Adrenal gland (tissue), 12 donors: ENCODE measurements around the gene PLXNA1. TPM values are rescaled to one million over a fixed set of nuclear protein-coding genes. Genes with fewer than 3 reads are reported as not detected.

Experiments used
- DNase-seq, 7 donors: peaks; one replicate each; pipeline ENCODE4 v3.0.0-alpha.2; 2019 to 2020
- H3K27ac ChIP-seq, 5 donors: fragments of 200-600 bp; sonication (generic) in 4 of 5; 1 replicate in 3 of 5; 2 replicates in 2 of 5; pipeline versions ENCODE4 v1.5.1 to v1.8.0; 2016 to 2020; ENCODE audit warnings: mild to moderate bottlenecking in 1 of 5
- H3K27me3 ChIP-seq: fragments of 200-600 bp; 2 replicates; pipeline ENCODE4 v1.8.0; 2021
- H3K36me3 ChIP-seq, 2 donors: fragments of 200-600 bp; replicated peaks in 1 of 2; 1 replicate in 1 of 2; 2 replicates in 1 of 2; pipeline versions ENCODE4 v1.5.1 to v1.8.0; 2018 to 2022
- H3K4me1 ChIP-seq, 2 donors: fragments of 200-600 bp; replicated peaks in 1 of 2; 1 replicate in 1 of 2; 2 replicates in 1 of 2; pipeline versions ENCODE4 v1.5.1 to v1.8.0; 2018 to 2021
- H3K4me3 ChIP-seq, 4 donors: fragments of 200-600 bp; sonication (generic) in 3 of 4; one replicate each; pipeline ENCODE4 v1.5.1; 2016 to 2018
- H3K9me3 ChIP-seq, 3 donors: fragments of 200-600 bp; sonication (generic) in 1 of 3; replicated peaks in 1 of 3; 1 replicate in 2 of 3; 2 replicates in 1 of 3; pipeline versions ENCODE4 v1.5.1 to v1.8.0; 2016 to 2021
- POLR2A ChIP-seq, 2 donors: fragments of 450-650 bp; IDR thresholded peaks; one replicate each; pipeline ENCODE4 v1.6.1; 2017; ENCODE audit warnings: antibody characterized with exemption in 2 of 2, mild to moderate bottlenecking in 2 of 2, moderate library complexity in 1 of 2
- WGBS, 4 donors: extraction: QIAGEN DNeasy Blood & Tissue Kit in 2 of 4; methylation state at CpG; one replicate each; pipeline versions ENCODE4 v1.1.5 to v1.1.7; 2013 to 2017; 5-methylcytosine and 5-hydroxymethylcytosine counted together
- intact Hi-C, 2 donors: fragments of 100-400 bp; cut with DNase I; formaldehyde crosslinking; loops; one replicate each; pipeline versions ENCODE4 v1.14.1 to v1.15.0; 2022 to 2023
- polyA plus RNA-seq, 3 donors: library from polyadenylated mRNA; stranded (reverse); fragments of 200-250 nt in 2 of 3; fragments of 350-450 nt in 1 of 3; fragmentation: Illumina TruSeq in 1 of 3; extraction: RNeasy Lipid Tissue Mini Kit (QIAGEN cat#74804) in 1 of 3; gene quantifications; one replicate each; pipeline ENCODE4 v1.2.3, GENCODE V29; 2013 to 2014
- total RNA-seq, 9 donors: library from RNA; depleted of rRNA in 4 of 9; stranded (reverse); fragments of >200 nt in 4 of 9; fragments of 120-200 nt in 1 of 9; fragmentation: NEBNext Ultra II Directional in 1 of 9; extraction: Animal tissue kit (Norgen Biotek cat#: 25700) in 1 of 9; gene quantifications; one replicate each; pipeline versions ENCODE4 v1.1.0 to v1.2.4, GENCODE V29; 2013 to 2023
- TF ChIP-seq, protein P1 (sequence below), 6 experiments: fragments of 450-650 bp in 4 of 6; fragments of 200-600 bp in 2 of 6; sonication (generic) in 1 of 6; IDR thresholded peaks; 1 replicate in 5 of 6; 2 replicates in 1 of 6; pipeline versions ENCODE4 v1.5.1 to v1.8.0; 2016 to 2021; ENCODE audit warnings: antibody characterized with exemption in 6 of 6, mild to moderate bottlenecking in 2 of 6, moderate library complexity in 1 of 6
- donor health status: healthy with polysubstance abuse.
- donor health status: Bipolar disorder and iron deficiency.
- donor health status: DM: yes; HTN: yes; CAD: no.
- donor health status: DM: no; HTN: no; CAD: no.
- donor health status: DM: no; HTN: no; CAD: no.
- donor health status: DM: yes; HTN: yes; CAD: no.

PLXNA1 gene
- total and polyA plus RNA-seq, 12 donors: 9.5 to 29.9 (median 20.2) TPM

DNA sequence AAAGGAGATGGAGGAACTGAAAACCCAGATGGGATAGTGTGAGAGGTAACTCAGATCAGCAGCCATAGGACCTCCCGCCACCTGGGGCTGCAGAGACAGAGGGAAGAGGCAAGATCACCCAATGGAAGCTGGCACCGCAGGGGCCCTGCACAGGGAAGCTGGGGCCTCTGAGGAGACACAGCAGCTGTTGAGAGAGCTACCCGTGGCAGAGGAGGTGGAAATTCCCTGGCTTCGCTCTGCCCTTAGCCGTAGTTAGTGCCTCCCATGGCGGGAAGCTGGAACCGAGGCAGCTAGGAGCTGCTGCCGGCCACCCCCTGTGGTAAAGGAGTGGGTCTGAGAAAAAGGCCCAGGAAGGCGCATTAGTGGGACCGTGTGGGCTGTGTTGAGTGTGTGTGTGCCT is 18.0 kb upstream of the PLXNA1 start:
- H3K27ac ChIP-seq: no peak overlapping the region
- peaks cover 14 to 23% of the 10 kb centered on the region in 2 donors for H3K4me1 ChIP-seq
- H3K36me3 ChIP-seq: no peaks in the 10 kb centered on the region
- 86 to 91% (median 90%) methylated on average over 5 to 10 of the region's 10 CpGs for WGBS, 4 donors
- H3K4me3 ChIP-seq: no peak overlapping the region
- intact Hi-C loops: no loop called here
- no peaks in the 10 kb centered on the region for H3K9me3 ChIP-seq
- H3K27me3 ChIP-seq: no peaks in the 10 kb centered on the region
- TF ChIP-seq, protein P1, sequence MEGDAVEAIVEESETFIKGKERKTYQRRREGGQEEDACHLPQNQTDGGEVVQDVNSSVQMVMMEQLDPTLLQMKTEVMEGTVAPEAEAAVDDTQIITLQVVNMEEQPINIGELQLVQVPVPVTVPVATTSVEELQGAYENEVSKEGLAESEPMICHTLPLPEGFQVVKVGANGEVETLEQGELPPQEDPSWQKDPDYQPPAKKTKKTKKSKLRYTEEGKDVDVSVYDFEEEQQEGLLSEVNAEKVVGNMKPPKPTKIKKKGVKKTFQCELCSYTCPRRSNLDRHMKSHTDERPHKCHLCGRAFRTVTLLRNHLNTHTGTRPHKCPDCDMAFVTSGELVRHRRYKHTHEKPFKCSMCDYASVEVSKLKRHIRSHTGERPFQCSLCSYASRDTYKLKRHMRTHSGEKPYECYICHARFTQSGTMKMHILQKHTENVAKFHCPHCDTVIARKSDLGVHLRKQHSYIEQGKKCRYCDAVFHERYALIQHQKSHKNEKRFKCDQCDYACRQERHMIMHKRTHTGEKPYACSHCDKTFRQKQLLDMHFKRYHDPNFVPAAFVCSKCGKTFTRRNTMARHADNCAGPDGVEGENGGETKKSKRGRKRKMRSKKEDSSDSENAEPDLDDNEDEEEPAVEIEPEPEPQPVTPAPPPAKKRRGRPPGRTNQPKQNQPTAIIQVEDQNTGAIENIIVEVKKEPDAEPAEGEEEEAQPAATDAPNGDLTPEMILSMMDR (IDR thresholded peaks at IDR 0.05): no peak
- TF ChIP-seq POLR2A (IDR thresholded peaks at IDR 0.05): no peak
- DNase-seq: no peak

DNA sequence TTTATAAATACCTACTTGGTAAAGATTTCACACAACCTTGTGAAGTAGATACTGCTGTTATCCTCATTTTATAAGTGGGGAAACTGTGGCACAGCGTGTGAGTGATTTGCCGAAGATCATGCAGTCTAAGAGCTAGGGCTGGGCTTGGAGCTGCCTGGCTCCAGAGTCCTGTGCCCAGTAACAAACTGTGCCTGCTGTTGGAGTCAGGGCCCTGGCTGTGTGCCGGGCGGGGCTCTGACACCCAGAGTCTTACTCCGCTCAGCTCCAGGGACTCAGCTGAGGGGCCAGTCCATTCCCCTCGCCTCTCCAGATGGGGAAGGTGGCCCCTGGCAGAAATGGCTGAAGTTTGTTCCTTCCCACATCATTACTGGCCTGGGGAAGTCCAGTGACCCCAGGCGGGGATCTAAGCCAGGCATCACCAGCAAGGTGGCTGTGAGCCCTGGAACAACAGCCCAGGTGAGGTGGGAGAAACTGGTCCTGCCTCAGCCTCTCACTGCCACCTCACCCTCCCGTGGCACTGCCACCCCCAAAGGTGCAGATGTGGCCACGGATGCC is 17.3 kb upstream of the PLXNA1 start:
- 88 to 93% (median 89%) methylated on average over 8 to 9 of the region's 9 CpGs for WGBS, 4 donors
- no peak for DNase-seq
- intact Hi-C loops: no loop called here
- H3K27ac ChIP-seq: no peak overlapping the region
- no peaks in the 10 kb centered on the region for H3K9me3 ChIP-seq
- no peak overlapping the region for H3K4me3 ChIP-seq
- H3K27me3 ChIP-seq: no peaks in the 10 kb centered on the region
- H3K4me1 ChIP-seq: peaks cover 14 to 18% of the 10 kb centered on the region in 2 donors
- H3K36me3 ChIP-seq: no peaks in the 10 kb centered on the region
- TF ChIP-seq, protein P1 (IDR thresholded peaks at IDR 0.05): no peak
- TF ChIP-seq POLR2A (IDR thresholded peaks at IDR 0.05): no peak

- Histone ChIP-seq H3K4me3 (no peak overlapping the region), H3K27me3 (no peaks in the 10 kb centered on the region), H3K4me1 (peaks cover 0 to 7% of the 10 kb centered on the region in 2 donors), H3K9me3 (no peaks in the 10 kb centered on the region), H3K27ac (no peak overlapping the region), H3K36me3 (no peaks in the 10 kb centered on the region)
- TF ChIP-seq, protein P1 (IDR thresholded peaks at IDR 0.05): no peak
- no peak for TF ChIP-seq POLR2A (IDR thresholded peaks at IDR 0.05)
- intact Hi-C loops: no loop called here
- no peak for DNase-seq
- 70 to 87% (median 76%) methylated on average over 5 to 10 of the region's 10 CpGs for WGBS, 4 donors
Measured at GRCh38 chr3:126967386-126967785, 15.5 kb upstream of the PLXNA1 start.

GRCh38 chr3:126968391-126969390 is 14.2 kb upstream of the PLXNA1 start:
- H3K27ac ChIP-seq: no peak overlapping the region
- H3K27me3 ChIP-seq: no peaks in the 10 kb centered on the region
- peaks cover 0 to 8% of the 10 kb centered on the region in 2 donors for H3K4me1 ChIP-seq
- WGBS, 4 donors: 85 to 89% (median 88%) methylated on average over 19 to 20 of the region's 20 CpGs
- no peaks in the 10 kb centered on the region for H3K9me3 ChIP-seq
- DNase-seq: no peak
- no peak overlapping the region for H3K4me3 ChIP-seq
- no peaks in the 10 kb centered on the region for H3K36me3 ChIP-seq
- intact Hi-C loops: no loop called here
- TF ChIP-seq, protein P1 (IDR thresholded peaks at IDR 0.05): no peak
- no peak for TF ChIP-seq POLR2A (IDR thresholded peaks at IDR 0.05)
